ENCODE data around the gene PCDHGA2.
A peak's percentile ranks its signal among the peaks of the same experiment; 100 is the strongest.
"Not testable (repeated sequence)": the region's sequence is repeated elsewhere in the genome, so short reads cannot be mapped to it uniquely, and the experiment has no call there.

The PCDHGA2 gene

GRCh38 chr5:141326088-141326854 is 12.3 kb upstream of the PCDHGA2 start:
- Histone ChIP-seq H3K27ac (ENCODE audit: low read depth, low read length) (0 out of 2 replicates have a peak overlapping the region, but pooled peaks have one; percentile 49), H3K4me3 (ENCODE audit: low read length) (peak overlapping the region; percentile 65), H3K27me3 (ENCODE audit: insufficient read depth, low read length) (no peaks in the 10 kb centered on the region), H3K4me1 (ENCODE audit: insufficient read depth, low read length) (no peaks in the 10 kb centered on the region), H3K36me3 (ENCODE audit: insufficient read depth, low read length) (no peaks in the 10 kb centered on the region), H3K9ac (ENCODE audit: low read depth, low read length) (peak overlapping the region; percentile 80), H3K9me3 (ENCODE audit: insufficient read depth, low read depth, low read length) (peaks cover 15% of the 10 kb centered on the region; the same call in 1 of the 2 replicates)
- WGBS: 74% methylated on average over 26 of the region's 27 CpGs

DNA sequence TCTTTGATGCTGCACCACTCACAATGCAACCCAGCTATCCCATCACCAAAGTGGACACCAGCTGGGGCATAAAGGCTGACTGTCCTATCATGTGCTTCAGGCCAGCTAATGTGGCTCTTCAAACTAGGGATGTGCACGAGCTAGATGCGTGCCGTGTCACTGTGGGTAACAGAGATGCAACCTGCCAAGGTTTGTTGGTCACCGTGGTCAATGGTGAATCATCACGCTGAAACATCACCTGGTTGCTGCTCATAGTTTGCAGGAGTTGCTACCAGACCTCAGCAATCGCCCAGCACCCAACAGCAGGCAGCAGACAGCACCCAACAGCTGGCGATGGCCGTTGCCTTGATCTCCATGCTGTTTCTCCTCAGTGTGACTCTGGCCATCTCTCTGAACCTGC is 10.3 kb upstream of the PCDHGA2 start:
- Histone ChIP-seq H3K4me3 (ENCODE audit: low read length) (no peak overlapping the region), H3K9me3 (ENCODE audit: insufficient read depth, low read depth, low read length) (peaks cover 27% of the 10 kb centered on the region; the same call in 1 of the 2 replicates), H3K9ac (ENCODE audit: low read depth, low read length) (no peak overlapping the region), H3K27me3 (ENCODE audit: insufficient read depth, low read length) (no peaks in the 10 kb centered on the region), H3K36me3 (ENCODE audit: insufficient read depth, low read length) (no peaks in the 10 kb centered on the region), H3K27ac (ENCODE audit: low read depth, low read length) (no peak overlapping the region), H3K4me1 (ENCODE audit: insufficient read depth, low read length) (no peaks in the 10 kb centered on the region)
- 93% methylated on average over 8 of the region's 8 CpGs for WGBS

DNA sequence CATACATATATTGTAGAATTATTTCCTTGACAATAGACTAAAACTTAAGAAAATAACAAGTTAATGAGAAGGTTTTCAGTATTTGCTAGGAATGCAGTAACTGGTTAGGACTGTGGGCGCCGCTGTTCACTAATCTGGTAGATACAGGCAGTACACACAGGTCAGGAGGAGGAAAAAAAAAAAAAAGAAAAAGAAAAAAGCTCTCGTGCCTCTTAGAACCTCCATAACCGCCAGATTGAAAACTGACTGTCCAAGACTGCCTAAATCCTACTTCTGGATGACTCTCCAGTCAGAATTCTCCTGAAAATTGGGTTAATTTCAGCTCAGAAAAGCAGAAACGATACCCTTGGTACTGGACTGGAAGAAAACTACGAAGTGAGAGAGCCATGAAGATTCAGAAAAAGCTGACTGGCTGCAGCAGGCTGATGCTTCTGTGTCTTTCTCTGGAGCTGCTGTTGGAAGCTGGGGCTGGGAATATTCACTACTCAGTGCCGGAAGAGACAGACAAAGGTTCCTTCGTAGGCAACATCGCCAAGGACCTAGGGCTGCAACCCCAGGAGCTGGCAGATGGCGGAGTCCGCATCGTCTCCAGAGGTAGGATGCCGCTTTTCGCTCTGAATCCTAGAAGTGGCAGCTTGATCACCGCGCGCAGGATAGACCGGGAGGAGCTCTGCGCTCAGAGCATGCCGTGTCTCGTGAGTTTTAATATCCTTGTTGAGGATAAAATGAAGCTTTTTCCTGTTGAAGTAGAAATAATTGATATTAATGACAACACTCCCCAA is 8.1 kb upstream of the PCDHGA2 start, which contains the start of gene PCDHGA1:
Gene PCDHGA1, plus strand, starts transcription at position 216 of the 782 bp plus-strand sequence.
- no peak within 1 kb of the TSS for H3K4me3 ChIP-seq (ENCODE audit: low read length)
- no peaks in the 10 kb centered on the region for H3K36me3 ChIP-seq (ENCODE audit: insufficient read depth, low read length)
- H3K27ac ChIP-seq (ENCODE audit: low read depth, low read length): no peak within 1 kb of the TSS
- peaks cover 29% of the 10 kb centered on the region; the same call in 1 of the 2 replicates for H3K9me3 ChIP-seq (ENCODE audit: insufficient read depth, low read depth, low read length)
- no peaks in the 10 kb centered on the region for H3K27me3 ChIP-seq (ENCODE audit: insufficient read depth, low read length)
- H3K9ac ChIP-seq (ENCODE audit: low read depth, low read length): peak within 1 kb of the TSS; percentile 19; the same call in 1 of the 2 replicates
- 86% methylated on average over 21 of the region's 21 CpGs for WGBS
- H3K4me1 ChIP-seq (ENCODE audit: insufficient read depth, low read length): no peaks in the 10 kb centered on the region

GRCh38 chr5:141332571-141332970 is 6.0 kb upstream of the PCDHGA2 start:
- not testable (repeated sequence) for H3K4me1 ChIP-seq (ENCODE audit: insufficient read depth, low read length); H3K9ac ChIP-seq (ENCODE audit: low read depth, low read length); H3K4me3 ChIP-seq (ENCODE audit: low read length); H3K27me3 ChIP-seq (ENCODE audit: insufficient read depth, low read length); H3K36me3 ChIP-seq (ENCODE audit: insufficient read depth, low read length); H3K27ac ChIP-seq (ENCODE audit: low read depth, low read length)
- 97% methylated on average over 38 of the region's 39 CpGs for WGBS
- peaks cover 29% of the 10 kb centered on the region; the same call in 1 of the 2 replicates for H3K9me3 ChIP-seq (ENCODE audit: insufficient read depth, low read depth, low read length)

DNA sequence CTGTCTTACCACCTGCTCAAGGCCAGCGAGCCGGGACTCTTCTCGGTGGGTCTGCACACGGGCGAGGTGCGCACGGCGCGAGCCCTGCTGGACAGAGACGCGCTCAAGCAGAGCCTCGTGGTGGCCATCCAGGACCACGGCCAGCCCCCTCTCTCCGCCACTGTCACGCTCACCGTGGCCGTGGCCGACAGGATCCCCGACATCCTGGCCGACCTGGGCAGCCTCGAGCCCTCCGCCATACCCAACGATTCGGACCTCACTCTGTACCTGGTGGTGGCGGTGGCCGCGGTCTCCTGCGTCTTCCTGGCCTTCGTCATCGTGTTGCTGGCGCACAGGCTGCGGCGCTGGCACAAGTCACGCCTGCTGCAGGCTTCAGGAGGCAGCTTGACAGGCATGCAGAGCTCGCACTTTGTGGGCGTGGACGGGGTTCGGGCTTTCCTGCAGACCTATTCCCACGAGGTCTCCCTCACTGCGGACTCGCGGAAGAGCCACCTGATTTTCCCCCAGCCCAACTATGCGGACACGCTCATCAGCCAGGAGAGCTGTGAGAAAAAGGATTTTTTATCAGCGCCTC is 2.3 kb downstream of the PCDHGA2 start:
- not testable (repeated sequence) for H3K36me3 ChIP-seq (ENCODE audit: insufficient read depth, low read length); H3K27me3 ChIP-seq (ENCODE audit: insufficient read depth, low read length); H3K27ac ChIP-seq (ENCODE audit: low read depth, low read length); H3K4me1 ChIP-seq (ENCODE audit: insufficient read depth, low read length); H3K9ac ChIP-seq (ENCODE audit: low read depth, low read length); H3K4me3 ChIP-seq (ENCODE audit: low read length)
- WGBS: 96% methylated on average over 41 of the region's 45 CpGs
- peaks cover 33% of the 10 kb centered on the region for H3K9me3 ChIP-seq (ENCODE audit: insufficient read depth, low read depth, low read length)

GRCh38 chr5:141342773-141343172 is 4.2 kb downstream of the PCDHGA2 start:
- Histone ChIP-seq H3K4me3 (ENCODE audit: low read length) (no peak overlapping the region), H3K36me3 (ENCODE audit: insufficient read depth, low read length) (no peaks in the 10 kb centered on the region), H3K27ac (ENCODE audit: low read depth, low read length) (no peak overlapping the region), H3K9me3 (ENCODE audit: insufficient read depth, low read depth, low read length) (peaks cover 39% of the 10 kb centered on the region), H3K4me1 (ENCODE audit: insufficient read depth, low read length) (no peaks in the 10 kb centered on the region), H3K9ac (ENCODE audit: low read depth, low read length) (no peak overlapping the region), H3K27me3 (ENCODE audit: insufficient read depth, low read length) (no peaks in the 10 kb centered on the region; the same call in 1 of the 2 replicates)
- WGBS: 76% methylated on average over 1 of the region's 1 CpG

DNA sequence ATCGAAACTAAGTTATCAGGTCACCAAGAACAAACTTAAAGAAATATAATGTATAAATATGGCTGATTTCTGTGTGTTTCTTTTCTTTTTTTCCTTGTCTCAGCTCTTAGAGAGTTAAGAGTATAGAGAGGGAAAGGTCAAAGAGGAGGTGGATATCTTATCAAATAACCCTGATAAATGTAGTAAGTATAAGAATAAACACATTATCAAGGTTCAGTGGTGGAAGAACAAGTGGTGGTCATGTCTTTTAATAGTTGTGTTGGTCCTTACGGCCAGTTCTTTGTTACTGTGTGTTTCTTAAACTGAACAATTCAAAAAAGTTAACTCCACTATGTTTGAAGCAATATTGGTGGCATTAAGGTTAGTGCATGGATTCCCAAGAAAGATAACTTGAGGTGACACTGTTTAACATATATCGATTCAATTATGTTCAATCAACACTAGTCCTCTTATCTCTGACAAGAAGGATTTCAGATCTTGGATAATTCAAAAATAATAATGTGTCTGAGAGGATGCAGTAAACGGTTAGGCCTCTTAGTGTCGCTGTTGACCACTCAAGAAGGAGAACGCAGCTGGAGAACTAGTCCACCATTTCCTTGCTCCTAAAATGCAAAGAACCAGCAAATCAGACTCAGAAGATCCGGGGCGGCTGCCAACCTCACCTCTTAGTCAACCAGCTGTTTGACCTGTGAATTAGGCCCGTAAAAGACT is 4.8 kb downstream of the PCDHGA2 start, which contains the start of gene PCDHGA3:
Gene PCDHGA3, plus strand, starts transcription at position 588 of the 711 bp plus-strand sequence. CDS start 205 bp downstream, outside the sequence.
- 40% methylated on average over 6 of the region's 9 CpGs for WGBS
- Histone ChIP-seq H3K9ac (ENCODE audit: low read depth, low read length) (peak within 1 kb of the TSS; percentile 63), H3K36me3 (ENCODE audit: insufficient read depth, low read length) (no peaks in the 10 kb centered on the region), H3K27me3 (ENCODE audit: insufficient read depth, low read length) (no peaks in the 10 kb centered on the region; the same call in 1 of the 2 replicates), H3K4me3 (ENCODE audit: low read length) (peak within 1 kb of the TSS; percentile 58), H3K27ac (ENCODE audit: low read depth, low read length) (peak within 1 kb of the TSS; percentile 25; the same call in 1 of the 2 replicates), H3K9me3 (ENCODE audit: insufficient read depth, low read depth, low read length) (peaks cover 44% of the 10 kb centered on the region), H3K4me1 (ENCODE audit: insufficient read depth, low read length) (no peaks in the 10 kb centered on the region)

GRCh38 chr5:141343953-141344463 is 5.4 kb downstream of the PCDHGA2 start:
- Histone ChIP-seq H3K9ac (ENCODE audit: low read depth, low read length) (peak overlapping the region; percentile 63), H3K4me1 (ENCODE audit: insufficient read depth, low read length) (no peaks in the 10 kb centered on the region), H3K27me3 (ENCODE audit: insufficient read depth, low read length) (no peaks in the 10 kb centered on the region; the same call in 1 of the 2 replicates), H3K27ac (ENCODE audit: low read depth, low read length) (peak overlapping the region; percentile 25; the same call in 1 of the 2 replicates), H3K36me3 (ENCODE audit: insufficient read depth, low read length) (no peaks in the 10 kb centered on the region), H3K9me3 (ENCODE audit: insufficient read depth, low read depth, low read length) (peaks cover 43% of the 10 kb centered on the region), H3K4me3 (ENCODE audit: low read length) (peak overlapping the region; percentile 58)
- 60% methylated on average over 31 of the region's 31 CpGs for WGBS

DNA sequence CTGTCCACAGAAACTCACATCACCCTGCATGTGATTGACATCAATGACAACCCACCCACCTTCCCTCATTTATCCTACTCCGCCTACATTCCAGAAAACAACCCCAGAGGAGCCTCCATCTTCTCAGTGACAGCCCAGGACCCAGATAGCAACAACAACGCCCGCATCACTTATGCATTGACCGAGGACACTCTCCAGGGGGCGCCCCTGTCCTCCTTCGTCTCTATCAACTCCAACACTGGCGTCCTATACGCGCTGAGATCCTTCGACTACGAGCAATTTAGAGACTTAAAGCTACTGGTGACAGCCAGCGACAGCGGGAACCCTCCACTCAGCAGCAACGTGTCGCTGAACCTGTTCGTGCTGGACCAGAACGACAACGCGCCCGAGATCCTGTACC is 6.8 kb downstream of the PCDHGA2 start:
- H3K36me3 ChIP-seq (ENCODE audit: insufficient read depth, low read length): no peaks in the 10 kb centered on the region
- no peaks in the 10 kb centered on the region for H3K4me1 ChIP-seq (ENCODE audit: insufficient read depth, low read length)
- H3K27ac ChIP-seq (ENCODE audit: low read depth, low read length): no peak overlapping the region
- H3K9me3 ChIP-seq (ENCODE audit: insufficient read depth, low read depth, low read length): peaks cover 37% of the 10 kb centered on the region
- H3K4me3 ChIP-seq (ENCODE audit: low read length): no peak overlapping the region
- no peaks in the 10 kb centered on the region; the same call in 1 of the 2 replicates for H3K27me3 ChIP-seq (ENCODE audit: insufficient read depth, low read length)
- 95% methylated on average over 20 of the region's 20 CpGs for WGBS
- H3K9ac ChIP-seq (ENCODE audit: low read depth, low read length): no peak overlapping the region

DNA sequence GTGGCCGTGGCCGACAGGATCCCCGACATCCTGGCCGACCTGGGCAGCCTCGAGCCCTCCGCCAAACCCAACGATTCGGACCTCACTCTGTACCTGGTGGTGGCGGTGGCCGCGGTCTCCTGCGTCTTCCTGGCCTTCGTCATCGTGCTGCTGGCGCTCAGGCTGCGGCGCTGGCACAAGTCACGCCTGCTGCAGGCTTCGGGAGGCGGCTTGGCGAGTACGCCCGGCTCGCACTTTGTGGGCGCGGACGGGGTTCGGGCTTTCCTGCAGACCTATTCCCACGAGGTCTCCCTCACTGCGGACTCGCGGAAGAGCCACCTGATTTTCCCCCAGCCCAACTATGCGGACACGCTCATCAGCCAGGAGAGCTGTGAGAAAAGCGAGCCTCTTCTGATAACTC is 7.5 kb downstream of the PCDHGA2 start:
- H3K4me1 ChIP-seq (ENCODE audit: insufficient read depth, low read length); H3K9ac ChIP-seq (ENCODE audit: low read depth, low read length); H3K4me3 ChIP-seq (ENCODE audit: low read length); H3K36me3 ChIP-seq (ENCODE audit: insufficient read depth, low read length); H3K27me3 ChIP-seq (ENCODE audit: insufficient read depth, low read length); H3K27ac ChIP-seq (ENCODE audit: low read depth, low read length): not testable (repeated sequence)
- 95% methylated on average over 27 of the region's 35 CpGs for whole genome bisulfite sequencing
- H3K9me3 ChIP-seq (ENCODE audit: insufficient read depth, low read depth, low read length): peaks cover 42% of the 10 kb centered on the region
